Esophagus squamous epithelium (tissue), 4 donors: ENCODE data around the gene ZNF428.

Source experiments
- CTCF ChIP-seq, 6 experiments: fragments of 450-650 bp in 4 of 6; fragments of 200-600 bp in 2 of 6; sonication (generic) in 2 of 6; IDR thresholded peaks; one replicate each; pipeline ENCODE4 v1.5.1; 2016 to 2019; ENCODE audit warnings: antibody characterized with exemption in 6 of 6, mild to moderate bottlenecking in 4 of 6, moderate library complexity in 4 of 6
- POLR2A ChIP-seq, 4 donors: fragments of 450-650 bp; IDR thresholded peaks; one replicate each; pipeline ENCODE4 v1.6.1; 2017; ENCODE audit warnings: antibody characterized with exemption in 4 of 4, mild to moderate bottlenecking in 4 of 4, moderate library complexity in 3 of 4

GRCh38 chr19:43651758-43652545 lies 32.5 kb upstream of the ZNF428 start:
- peak; percentile 19 to 77 (median 76) for TF ChIP-seq CTCF (IDR thresholded peaks at IDR 0.05)
- no peak for TF ChIP-seq POLR2A (IDR thresholded peaks at IDR 0.05)
